HCT116 (cell line): ENCODE results near the gene MMS19. TPM values are rescaled to one million over a fixed set of nuclear protein-coding genes. Genes with fewer than 3 reads are reported as not detected.

ENCODE experiments used
- ATAC-seq: fragments of 200-7000 bp; cut with Tn5 transposase; 2 replicates; pipeline ENCODE4 v1.9.1; 2020; ENCODE audit warnings: mild to moderate bottlenecking, moderate library complexity
- BruUV-seq: library from RNA; stranded (reverse); fragments of 400-500 nt; replicated peaks from 2 replicates; lab custom pipeline; 2021; lab: Mats Ljungman, UMichigan
- CTCF ChIA-PET: fragments of 300-600 bp; sonication (Branson Sonifier 250); formaldehyde crosslinking; loops from one replicate; lab custom pipeline; 2021; ENCODE audit warnings: antibody characterized with exemption; lab: Charles Lee
- POLR2A ChIA-PET: fragments of 300-600, 350-600 bp; sonication (Branson Sonifier 250); formaldehyde crosslinking; loops from one replicate; lab custom pipeline; 2021; ENCODE audit warnings: antibody characterized with exemption; lab: Charles Lee
- RAD21 ChIA-PET, 2 experiments: fragments of 300-600 bp; sonication (Branson Sonifier 250); formaldehyde crosslinking; loops; one replicate each; lab custom pipeline; 2023; ENCODE audit warnings: low total read pairs in 2 of 2; ENCODE audit not compliant: uncharacterized antibody in 2 of 2, unreplicated experiment in 2 of 2, low non-redundant PET in 1 of 2; lab: Charles Lee
- DNase-seq: peaks from one replicate; pipeline ENCODE4 v3.0.0-alpha.2; 2010; ENCODE audit warnings: low read depth, low spot score
- H2AFZ ChIP-seq: fragments of 200-600 bp; shearing (Covaris generic), sonication (generic); 2 replicates; pipeline ENCODE4 v1.6.1; 2017; ENCODE audit warnings: low read depth, mixed run types, mixed read lengths, antibody characterized with exemption, low read length; ENCODE audit not compliant: poor library complexity, severe bottlenecking
- H3K27ac ChIP-seq: 2 replicates; pipeline ENCODE4 v1.5.1; 2012; ENCODE audit warnings: low read depth, low read length
- H3K27me3 ChIP-seq: fragments of 200-600 bp; sonication (generic); 2 replicates; pipeline ENCODE4 v1.6.1; 2016; ENCODE audit warnings: mixed run types, low read length, mixed read lengths; ENCODE audit not compliant: insufficient read depth
- H3K36me3 ChIP-seq, 2 experiments: fragments of 200-500 bp in 1 of 2; fragments of 200-600 bp in 1 of 2; sonication (Bioruptor generic) in 1 of 2; sonication (generic) in 1 of 2; 2 replicates each; pipeline versions ENCODE4 v1.5.1 to v1.6.1; 2014 to 2016; ENCODE audit warnings: low read length in 2 of 2, inconsistent platforms in 1 of 2, mixed read lengths in 1 of 2, mixed run types in 1 of 2; ENCODE audit not compliant: insufficient read depth in 2 of 2, control insufficient read depth in 1 of 2
- H3K4me1 ChIP-seq, 2 experiments: fragments of 200-600 bp in 1 of 2; sonication (generic) in 1 of 2; 2 replicates each; pipeline versions ENCODE4 v1.5.1 to v1.6.1; 2012 to 2017; ENCODE audit warnings: low read length in 2 of 2, inconsistent platforms in 1 of 2, mild to moderate bottlenecking in 1 of 2, mixed read lengths in 1 of 2, mixed run types in 1 of 2, moderate library complexity in 1 of 2; ENCODE audit not compliant: insufficient read depth in 2 of 2, control insufficient read depth in 1 of 2
- H3K4me2 ChIP-seq: fragments of 200-600 bp; sonication (generic); 2 replicates; pipeline ENCODE4 v1.6.1; 2017; ENCODE audit warnings: mixed run types, low read length, mixed read lengths
- H3K4me3 ChIP-seq, 2 experiments: fragments of 200-600 bp in 1 of 2; sonication (generic) in 1 of 2; replicated peaks in 1 of 2; 2 replicates each; pipeline ENCODE4 v1.5.1; 2011 to 2016; ENCODE audit warnings: low read length in 2 of 2, control low read depth in 1 of 2, low read depth in 1 of 2, mild to moderate bottlenecking in 1 of 2, mixed read lengths in 1 of 2, mixed run types in 1 of 2
- H3K79me2 ChIP-seq: fragments of 200-600 bp; sonication (generic); 2 replicates; pipeline ENCODE4 v1.6.1; 2017; ENCODE audit warnings: mild to moderate bottlenecking, mixed run types, low read length, moderate library complexity, mixed read lengths; ENCODE audit not compliant: insufficient read depth
- H3K9ac ChIP-seq: fragments of 200-600 bp; sonication (generic); 2 replicates; pipeline ENCODE4 v1.6.1; 2016; ENCODE audit warnings: low read length, mixed read lengths
- H3K9me2 ChIP-seq: fragments of 200-600 bp; sonication (generic), shearing (Covaris generic); 2 replicates; pipeline ENCODE4 v1.6.1; 2017; ENCODE audit warnings: mixed run types, mild to moderate bottlenecking, moderate library complexity; ENCODE audit not compliant: insufficient read depth
- H3K9me3 ChIP-seq, 2 experiments: fragments of 200-500 bp in 1 of 2; fragments of 200-600 bp in 1 of 2; sonication (Bioruptor generic) in 1 of 2; sonication (generic) in 1 of 2; 2 replicates each; pipeline ENCODE4 v1.6.1; 2014 to 2017; ENCODE audit warnings: low read length in 2 of 2, mixed read lengths in 2 of 2, inconsistent platforms in 1 of 2, low read depth in 1 of 2, mild to moderate bottlenecking in 1 of 2, mixed run types in 1 of 2, moderate library complexity in 1 of 2; ENCODE audit not compliant: control insufficient read depth in 1 of 2, insufficient read depth in 1 of 2
- H4K20me1 ChIP-seq: fragments of 200-600 bp; sonication (generic), shearing (Covaris generic); 2 replicates; pipeline ENCODE4 v1.6.1; 2017; ENCODE audit warnings: mixed run types, mild to moderate bottlenecking, moderate library complexity; ENCODE audit not compliant: insufficient read depth
- CBX3 ChIP-seq: IDR thresholded peaks from 2 replicates; pipeline ENCODE4 v1.6.1; 2012; ENCODE audit warnings: low read depth
- CEBPB ChIP-seq: IDR thresholded peaks from 2 replicates; pipeline ENCODE4 v1.6.1; 2012; ENCODE audit warnings: low read depth
- EGR1 ChIP-seq: IDR thresholded peaks from 2 replicates; pipeline ENCODE4 v1.6.1; 2012; ENCODE audit warnings: low read depth
- ELF1 ChIP-seq: IDR thresholded peaks from 2 replicates; pipeline ENCODE4 v1.6.1; 2012; ENCODE audit warnings: low read depth, borderline replicate concordance
- EZH2 ChIP-seq: fragments of 200-600 bp; sonication (generic); IDR thresholded peaks from 2 replicates; pipeline ENCODE4 v1.6.1; 2017; ENCODE audit warnings: antibody characterized with exemption, mixed run types
- EZH2phosphoT487 ChIP-seq: fragments of 200-600 bp; IDR thresholded peaks from 2 replicates; pipeline ENCODE4 v1.6.1; 2018; ENCODE audit warnings: antibody characterized with exemption, borderline replicate concordance
- FOSL1 ChIP-seq: IDR thresholded peaks from 2 replicates; pipeline ENCODE4 v1.6.1; 2012; ENCODE audit warnings: low read depth
- POLR2A ChIP-seq: IDR thresholded peaks from 2 replicates; pipeline ENCODE4 v1.7.0; 2011; ENCODE audit warnings: borderline replicate concordance; ENCODE audit not compliant: insufficient read depth, insufficient read length; ENCODE audit errors: extremely low read depth
- POLR2AphosphoS5 ChIP-seq: IDR thresholded peaks from 2 replicates; pipeline ENCODE4 v1.6.1; 2011; ENCODE audit warnings: mild to moderate bottlenecking, low read depth, low read length, moderate library complexity
- RAD21 ChIP-seq: IDR thresholded peaks from 2 replicates; pipeline ENCODE4 v1.6.1; 2012; ENCODE audit warnings: low read depth, mild to moderate bottlenecking
- SRF ChIP-seq: IDR thresholded peaks from 2 replicates; pipeline ENCODE4 v1.6.1; 2012; ENCODE audit warnings: low read depth
- YY1 ChIP-seq: IDR thresholded peaks from 2 replicates; pipeline ENCODE4 v1.6.1; 2011; ENCODE audit warnings: low read length, low read depth, moderate library complexity, mild to moderate bottlenecking; ENCODE audit not compliant: insufficient replicate concordance; ENCODE audit errors: extremely low read depth
- ZFX ChIP-seq: fragments of 450-650 bp; IDR thresholded peaks from 2 replicates; pipeline ENCODE4 v1.6.1; 2017
- ZNF274 ChIP-seq: fragments of 200-500 bp; sonication (Bioruptor generic); IDR thresholded peaks from 2 replicates; pipeline ENCODE4 v1.6.1; 2014; ENCODE audit warnings: mild to moderate bottlenecking, low read depth, low read length, inconsistent platforms
- intact Hi-C: fragments of 100-400 bp; cut with micrococcal nuclease; formaldehyde crosslinking; loops from 2 replicates; pipeline ENCODE4 v1.10.0; 2022
- total RNA-seq: library from RNA; stranded (reverse); gene quantifications from one replicate; pipeline ENCODE4 v1.2.1, GENCODE V29; 2021; ENCODE audit not compliant: unreplicated experiment
- TF ChIP-seq, protein P1 (sequence below), 3 experiments: fragments of 200-600 bp in 1 of 3; sonication (generic) in 1 of 3; IDR thresholded peaks in 2 of 3; conservative IDR thresholded peaks in 1 of 3; 2 replicates each; pipeline ENCODE4 v1.5.1; 2012 to 2017; ENCODE audit warnings: low read depth in 2 of 3, low read length in 2 of 3, antibody characterized with exemption in 1 of 3, borderline replicate concordance in 1 of 3, control low read depth in 1 of 3, mild to moderate bottlenecking in 1 of 3, mixed read lengths in 1 of 3, mixed run types in 1 of 3, moderate library complexity in 1 of 3; ENCODE audit not compliant: insufficient read depth in 1 of 3
- TF ChIP-seq, protein P2 (sequence below): IDR thresholded peaks from 2 replicates; pipeline ENCODE4 v1.6.1; 2011; ENCODE audit warnings: mild to moderate bottlenecking, low read length, moderate library complexity; ENCODE audit not compliant: insufficient replicate concordance; ENCODE audit errors: extremely low read depth
- TF ChIP-seq, protein P3 (sequence below): IDR thresholded peaks from 2 replicates; pipeline ENCODE4 v1.6.1; 2012
- TF ChIP-seq, protein P4 (sequence below): IDR thresholded peaks from 2 replicates; pipeline ENCODE4 v1.6.1; 2012; ENCODE audit warnings: low read depth

The MMS19 gene
- total RNA-seq, 1 experiment from 2014 or later = 101 TPM

DNA sequence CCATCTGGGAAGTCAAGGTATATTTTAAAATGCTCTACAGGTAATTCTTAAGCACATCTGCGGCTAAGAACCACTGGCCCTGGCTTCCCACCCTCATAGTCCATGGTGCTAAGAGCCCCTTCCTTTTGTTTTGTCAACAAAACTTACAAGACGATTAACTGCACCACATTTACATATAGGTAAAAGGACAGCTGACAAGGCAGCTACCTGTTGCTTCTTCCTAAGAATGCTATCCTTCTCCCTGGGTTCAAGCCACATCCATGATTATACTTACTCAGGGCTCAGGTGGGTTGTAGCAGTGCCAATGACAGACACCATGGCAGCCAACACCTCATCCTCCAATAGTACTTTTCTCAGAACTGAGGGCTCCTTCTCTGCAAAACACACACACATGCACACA is 35.9 kb downstream of the MMS19 start:
- intact Hi-C loops = loop anchor here (5.0 kb wide), 1 partner anchor 390 kb away; no protein-coding TSS in a partner anchor
- BruUV-seq = no TSS peak
- POLR2A ChIA-PET = no interaction called here

More for the DNA sequence above, 35.9 kb downstream of the MMS19 start:
- Histone ChIP-seq H3K79me2 (0 out of 2 replicates have a peak, but pooled peaks cover 3% of the 10 kb centered on the region), H3K36me3 (peaks cover 60 to 74% of the 10 kb centered on the region in 2 experiments), H2AFZ (no peak overlapping the region), H4K20me1 (peaks cover 2% of the 10 kb centered on the region; the same call in 1 of the 2 replicates), H3K27me3 (no peaks in the 10 kb centered on the region), H3K4me3 (no peak overlapping the region), H3K9me2 (no peaks in the 10 kb centered on the region), H3K9ac (no peak overlapping the region), H3K4me2 (no peak overlapping the region), H3K9me3 (no peaks in the 10 kb centered on the region), H3K27ac (no peak overlapping the region), H3K4me1 (peaks cover 17 to 23% of the 10 kb centered on the region in 2 experiments)
- DNase-seq = no peak
- TF ChIP-seq, protein P1, sequence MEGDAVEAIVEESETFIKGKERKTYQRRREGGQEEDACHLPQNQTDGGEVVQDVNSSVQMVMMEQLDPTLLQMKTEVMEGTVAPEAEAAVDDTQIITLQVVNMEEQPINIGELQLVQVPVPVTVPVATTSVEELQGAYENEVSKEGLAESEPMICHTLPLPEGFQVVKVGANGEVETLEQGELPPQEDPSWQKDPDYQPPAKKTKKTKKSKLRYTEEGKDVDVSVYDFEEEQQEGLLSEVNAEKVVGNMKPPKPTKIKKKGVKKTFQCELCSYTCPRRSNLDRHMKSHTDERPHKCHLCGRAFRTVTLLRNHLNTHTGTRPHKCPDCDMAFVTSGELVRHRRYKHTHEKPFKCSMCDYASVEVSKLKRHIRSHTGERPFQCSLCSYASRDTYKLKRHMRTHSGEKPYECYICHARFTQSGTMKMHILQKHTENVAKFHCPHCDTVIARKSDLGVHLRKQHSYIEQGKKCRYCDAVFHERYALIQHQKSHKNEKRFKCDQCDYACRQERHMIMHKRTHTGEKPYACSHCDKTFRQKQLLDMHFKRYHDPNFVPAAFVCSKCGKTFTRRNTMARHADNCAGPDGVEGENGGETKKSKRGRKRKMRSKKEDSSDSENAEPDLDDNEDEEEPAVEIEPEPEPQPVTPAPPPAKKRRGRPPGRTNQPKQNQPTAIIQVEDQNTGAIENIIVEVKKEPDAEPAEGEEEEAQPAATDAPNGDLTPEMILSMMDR (IDR thresholded peaks at IDR 0.05 in 2 of 3, conservative IDR thresholded peaks at IDR 0.05 in 1 of 3; ENCODE audit: borderline replicate concordance in 1 of 3, insufficient read depth in 1 of 3, low read depth in 2 of 3, low read length in 2 of 3) = no peak
- TF ChIP-seq ZFX = no peak
- no peak for TF ChIP-seq EZH2phosphoT487
- TF ChIP-seq, protein P2, sequence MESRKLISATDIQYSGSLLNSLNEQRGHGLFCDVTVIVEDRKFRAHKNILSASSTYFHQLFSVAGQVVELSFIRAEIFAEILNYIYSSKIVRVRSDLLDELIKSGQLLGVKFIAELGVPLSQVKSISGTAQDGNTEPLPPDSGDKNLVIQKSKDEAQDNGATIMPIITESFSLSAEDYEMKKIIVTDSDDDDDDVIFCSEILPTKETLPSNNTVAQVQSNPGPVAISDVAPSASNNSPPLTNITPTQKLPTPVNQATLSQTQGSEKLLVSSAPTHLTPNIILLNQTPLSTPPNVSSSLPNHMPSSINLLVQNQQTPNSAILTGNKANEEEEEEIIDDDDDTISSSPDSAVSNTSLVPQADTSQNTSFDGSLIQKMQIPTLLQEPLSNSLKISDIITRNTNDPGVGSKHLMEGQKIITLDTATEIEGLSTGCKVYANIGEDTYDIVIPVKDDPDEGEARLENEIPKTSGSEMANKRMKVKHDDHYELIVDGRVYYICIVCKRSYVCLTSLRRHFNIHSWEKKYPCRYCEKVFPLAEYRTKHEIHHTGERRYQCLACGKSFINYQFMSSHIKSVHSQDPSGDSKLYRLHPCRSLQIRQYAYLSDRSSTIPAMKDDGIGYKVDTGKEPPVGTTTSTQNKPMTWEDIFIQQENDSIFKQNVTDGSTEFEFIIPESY = no peak
- TF ChIP-seq CEBPB = no peak
- TF ChIP-seq ELF1 = no peak
- TF ChIP-seq ZNF274 = no peak
- TF ChIP-seq EZH2 = no peak
- no peak for TF ChIP-seq EGR1
- TF ChIP-seq POLR2AphosphoS5 = no peak
- no peak for TF ChIP-seq CBX3
- no peak for TF ChIP-seq YY1
- TF ChIP-seq, protein P3, sequence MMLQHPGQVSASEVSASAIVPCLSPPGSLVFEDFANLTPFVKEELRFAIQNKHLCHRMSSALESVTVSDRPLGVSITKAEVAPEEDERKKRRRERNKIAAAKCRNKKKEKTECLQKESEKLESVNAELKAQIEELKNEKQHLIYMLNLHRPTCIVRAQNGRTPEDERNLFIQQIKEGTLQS = no peak
- no peak for TF ChIP-seq POLR2A
- no peak for TF ChIP-seq RAD21
- no peak for TF ChIP-seq SRF
- no peak for TF ChIP-seq FOSL1
- TF ChIP-seq, protein P4, sequence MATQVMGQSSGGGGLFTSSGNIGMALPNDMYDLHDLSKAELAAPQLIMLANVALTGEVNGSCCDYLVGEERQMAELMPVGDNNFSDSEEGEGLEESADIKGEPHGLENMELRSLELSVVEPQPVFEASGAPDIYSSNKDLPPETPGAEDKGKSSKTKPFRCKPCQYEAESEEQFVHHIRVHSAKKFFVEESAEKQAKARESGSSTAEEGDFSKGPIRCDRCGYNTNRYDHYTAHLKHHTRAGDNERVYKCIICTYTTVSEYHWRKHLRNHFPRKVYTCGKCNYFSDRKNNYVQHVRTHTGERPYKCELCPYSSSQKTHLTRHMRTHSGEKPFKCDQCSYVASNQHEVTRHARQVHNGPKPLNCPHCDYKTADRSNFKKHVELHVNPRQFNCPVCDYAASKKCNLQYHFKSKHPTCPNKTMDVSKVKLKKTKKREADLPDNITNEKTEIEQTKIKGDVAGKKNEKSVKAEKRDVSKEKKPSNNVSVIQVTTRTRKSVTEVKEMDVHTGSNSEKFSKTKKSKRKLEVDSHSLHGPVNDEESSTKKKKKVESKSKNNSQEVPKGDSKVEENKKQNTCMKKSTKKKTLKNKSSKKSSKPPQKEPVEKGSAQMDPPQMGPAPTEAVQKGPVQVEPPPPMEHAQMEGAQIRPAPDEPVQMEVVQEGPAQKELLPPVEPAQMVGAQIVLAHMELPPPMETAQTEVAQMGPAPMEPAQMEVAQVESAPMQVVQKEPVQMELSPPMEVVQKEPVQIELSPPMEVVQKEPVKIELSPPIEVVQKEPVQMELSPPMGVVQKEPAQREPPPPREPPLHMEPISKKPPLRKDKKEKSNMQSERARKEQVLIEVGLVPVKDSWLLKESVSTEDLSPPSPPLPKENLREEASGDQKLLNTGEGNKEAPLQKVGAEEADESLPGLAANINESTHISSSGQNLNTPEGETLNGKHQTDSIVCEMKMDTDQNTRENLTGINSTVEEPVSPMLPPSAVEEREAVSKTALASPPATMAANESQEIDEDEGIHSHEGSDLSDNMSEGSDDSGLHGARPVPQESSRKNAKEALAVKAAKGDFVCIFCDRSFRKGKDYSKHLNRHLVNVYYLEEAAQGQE = no peak
- no peak for ATAC-seq
- CTCF ChIA-PET = no interaction called here
- RAD21 ChIA-PET = no interaction called here
